BE2C (cell line): ENCODE measurements around the gene PPFIBP1. TPM values are rescaled to one million over a fixed set of nuclear protein-coding genes. Genes with fewer than 3 reads are reported as not detected.

Source experiments
- DNase-seq: peaks from one replicate; pipeline ENCODE4 v3.0.0-alpha.2; 2020
- H3K27me3 ChIP-seq: fragments of 250-450 bp; sonication (Bioruptor Pico); 2 replicates; pipeline ENCODE4 v1.5.1; 2020; ENCODE audit warnings: mild to moderate bottlenecking
- H3K36me3 ChIP-seq: fragments of 250-450 bp; sonication (Bioruptor Pico); 2 replicates; pipeline ENCODE4 v1.5.1; 2020; ENCODE audit warnings: mild to moderate bottlenecking
- H3K4me1 ChIP-seq: fragments of 250-450 bp; sonication (Bioruptor Pico); 2 replicates; pipeline ENCODE4 v1.5.1; 2020
- H3K4me3 ChIP-seq: 2 replicates; pipeline ENCODE4 v1.5.1; 2011; ENCODE audit warnings: low read depth, low read length
- H3K9me3 ChIP-seq: fragments of 250-450 bp; sonication (Bioruptor Pico); 2 replicates; pipeline ENCODE4 v1.5.1; 2020
- polyA plus RNA-seq: library from polyadenylated mRNA; unstranded; fragments of >200 nt; gene quantifications from one replicate; pipeline ENCODE4 v1.2.1, GENCODE V29; 2012; ENCODE audit warnings: low read depth, missing spikeins; ENCODE audit not compliant: insufficient read length, insufficient read depth
- TF ChIP-seq, protein P1 (sequence below): IDR thresholded peaks from 2 replicates; pipeline ENCODE4 v1.5.1; 2012; ENCODE audit warnings: mild to moderate bottlenecking, low read depth, low read length

PPFIBP1 gene
- polyA plus RNA-seq, result 18.4 TPM

DNA sequence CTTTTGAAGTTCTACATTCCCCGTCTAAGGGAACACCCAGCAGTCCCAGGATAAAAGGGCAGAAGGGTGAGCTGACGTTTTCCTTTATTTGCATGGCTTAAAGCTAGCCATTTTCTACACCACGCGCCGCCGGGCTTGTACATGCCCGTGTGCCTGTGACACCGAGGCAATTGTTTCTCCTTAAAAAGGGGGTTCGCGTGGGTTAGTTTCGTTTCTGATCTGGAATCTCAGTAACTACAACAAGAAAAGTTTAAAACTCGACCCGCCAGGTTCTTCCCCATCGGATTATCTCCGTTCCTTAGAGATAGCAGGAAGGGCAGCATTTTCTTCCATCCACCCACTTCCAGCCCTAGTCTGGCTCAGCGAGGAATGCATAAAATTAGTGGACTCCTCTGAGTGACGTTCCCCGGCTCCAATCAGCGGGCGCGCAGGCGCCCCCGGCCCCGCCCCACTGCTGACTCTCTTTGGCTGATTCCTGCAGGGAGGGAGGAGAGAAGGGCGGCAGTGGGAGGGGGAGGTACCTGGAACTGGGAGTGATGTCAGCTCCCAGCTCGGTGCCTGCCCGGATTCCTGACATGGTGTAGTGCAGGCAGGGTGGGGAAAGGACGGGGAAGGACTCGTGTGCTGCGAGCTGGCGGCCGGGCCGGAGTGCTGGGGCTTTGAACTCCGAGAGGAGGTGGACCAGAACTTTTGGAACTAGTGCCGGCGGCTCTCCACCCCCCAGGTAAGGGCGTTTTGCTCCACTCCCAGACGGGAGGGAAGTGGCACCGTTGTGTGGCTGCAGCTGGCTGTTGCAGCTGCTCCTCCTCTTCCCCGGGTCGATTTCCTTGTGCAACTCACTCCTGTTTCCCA, at the start of gene PPFIBP1:
TSS of gene PPFIBP1 (plus strand) at position 565 of the 852 bp plus-strand sequence. CDS start 109,191 bp downstream, outside the sequence.
- peak; percentile 98 for DNase-seq

DNA sequence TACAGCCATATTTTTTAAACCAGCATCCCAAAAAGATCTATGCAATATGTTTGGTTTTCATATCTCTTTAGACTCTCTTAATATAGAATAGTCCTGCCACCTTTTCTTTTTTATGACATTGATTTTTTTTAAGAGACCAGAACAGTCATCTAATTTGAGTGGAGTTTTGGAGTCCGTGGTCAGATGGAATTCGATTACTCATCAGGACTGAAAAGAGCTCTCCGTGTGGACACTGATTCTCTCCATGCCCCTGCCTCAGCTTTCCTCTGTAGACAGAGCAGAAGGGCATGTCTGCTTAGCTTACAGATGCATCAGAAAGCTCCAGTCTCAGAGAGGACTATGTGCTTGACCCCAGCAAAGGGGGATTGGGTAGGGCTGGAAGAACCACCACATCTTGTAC, 49.7 kb upstream of the PPFIBP1 start:
- H3K9me3 ChIP-seq, result peaks cover 4% of the 10 kb centered on the region; the same call in 1 of the 2 replicates
- H3K36me3 ChIP-seq, result no peaks in the 10 kb centered on the region
- DNase-seq, result no peak
- no peaks in the 10 kb centered on the region for H3K4me1 ChIP-seq
- H3K27me3 ChIP-seq, result no peaks in the 10 kb centered on the region
- TF ChIP-seq, protein P1, sequence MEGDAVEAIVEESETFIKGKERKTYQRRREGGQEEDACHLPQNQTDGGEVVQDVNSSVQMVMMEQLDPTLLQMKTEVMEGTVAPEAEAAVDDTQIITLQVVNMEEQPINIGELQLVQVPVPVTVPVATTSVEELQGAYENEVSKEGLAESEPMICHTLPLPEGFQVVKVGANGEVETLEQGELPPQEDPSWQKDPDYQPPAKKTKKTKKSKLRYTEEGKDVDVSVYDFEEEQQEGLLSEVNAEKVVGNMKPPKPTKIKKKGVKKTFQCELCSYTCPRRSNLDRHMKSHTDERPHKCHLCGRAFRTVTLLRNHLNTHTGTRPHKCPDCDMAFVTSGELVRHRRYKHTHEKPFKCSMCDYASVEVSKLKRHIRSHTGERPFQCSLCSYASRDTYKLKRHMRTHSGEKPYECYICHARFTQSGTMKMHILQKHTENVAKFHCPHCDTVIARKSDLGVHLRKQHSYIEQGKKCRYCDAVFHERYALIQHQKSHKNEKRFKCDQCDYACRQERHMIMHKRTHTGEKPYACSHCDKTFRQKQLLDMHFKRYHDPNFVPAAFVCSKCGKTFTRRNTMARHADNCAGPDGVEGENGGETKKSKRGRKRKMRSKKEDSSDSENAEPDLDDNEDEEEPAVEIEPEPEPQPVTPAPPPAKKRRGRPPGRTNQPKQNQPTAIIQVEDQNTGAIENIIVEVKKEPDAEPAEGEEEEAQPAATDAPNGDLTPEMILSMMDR, result no peak
- no peak overlapping the region for H3K4me3 ChIP-seq

More for the DNA sequence above, at the start of gene PPFIBP1:
- Histone ChIP-seq H3K9me3 (no peaks in the 10 kb centered on the region), H3K4me1 (peaks cover 23% of the 10 kb centered on the region), H3K36me3 (no peaks in the 10 kb centered on the region; the same call in 1 of the 2 replicates), H3K4me3 (peak within 1 kb of the TSS; percentile 83), H3K27me3 (no peaks in the 10 kb centered on the region)
- TF ChIP-seq, protein P1, result no peak; the same call in 1 of the 2 replicates

DNA sequence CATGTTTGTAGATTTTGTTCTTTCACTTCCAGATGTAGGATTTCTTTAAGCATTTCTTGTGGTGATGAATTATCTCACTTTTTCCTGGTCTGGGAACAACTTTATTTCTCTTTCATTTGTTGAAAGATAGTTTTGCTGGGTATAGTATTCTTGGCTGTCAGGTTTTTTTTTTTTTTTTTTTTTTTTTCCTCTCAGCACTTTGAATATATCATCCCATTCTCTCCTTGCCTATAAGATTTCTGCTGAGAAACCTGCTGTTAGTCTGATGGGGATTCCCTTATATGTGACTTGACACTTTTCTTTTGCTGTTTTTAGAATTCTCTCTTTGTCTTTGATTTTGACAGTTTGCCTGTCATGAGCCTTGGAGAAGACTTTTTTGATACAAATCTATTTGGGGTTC, 47.0 kb upstream of the PPFIBP1 start:
- Histone ChIP-seq H3K27me3 (no peaks in the 10 kb centered on the region), H3K9me3 (peaks cover 4% of the 10 kb centered on the region; the same call in 1 of the 2 replicates), H3K36me3 (no peaks in the 10 kb centered on the region), H3K4me1 (no peaks in the 10 kb centered on the region), H3K4me3 (no peak overlapping the region)
- TF ChIP-seq, protein P1, result no peak
- DNase-seq, result no peak

DNA sequence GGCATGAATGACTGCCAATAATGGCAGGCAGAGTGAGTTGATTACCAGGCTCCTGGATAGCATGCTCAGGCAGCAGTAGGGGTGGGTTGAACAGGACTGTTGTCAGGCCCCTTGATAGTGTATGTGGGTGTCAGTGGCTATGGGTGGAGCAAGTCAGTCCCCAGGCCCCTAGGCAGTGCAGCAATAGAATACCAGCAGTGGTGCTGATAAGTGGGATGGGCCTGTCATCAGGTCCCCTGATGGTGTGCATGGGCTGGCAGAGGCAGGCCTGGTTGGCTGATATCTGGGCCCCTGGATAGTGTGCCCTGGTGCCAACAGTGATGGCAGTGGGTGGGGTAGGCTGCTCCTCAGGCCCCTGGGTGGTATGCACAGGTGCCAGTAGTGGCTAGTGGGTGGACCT, 45.1 kb upstream of the PPFIBP1 start:
- Histone ChIP-seq H3K4me3 (no peak overlapping the region), H3K36me3 (no peaks in the 10 kb centered on the region), H3K4me1 (no peaks in the 10 kb centered on the region), H3K9me3 (peaks cover 4% of the 10 kb centered on the region; the same call in 1 of the 2 replicates), H3K27me3 (no peaks in the 10 kb centered on the region)
- no peak for DNase-seq
- TF ChIP-seq, protein P1, result no peak

DNA sequence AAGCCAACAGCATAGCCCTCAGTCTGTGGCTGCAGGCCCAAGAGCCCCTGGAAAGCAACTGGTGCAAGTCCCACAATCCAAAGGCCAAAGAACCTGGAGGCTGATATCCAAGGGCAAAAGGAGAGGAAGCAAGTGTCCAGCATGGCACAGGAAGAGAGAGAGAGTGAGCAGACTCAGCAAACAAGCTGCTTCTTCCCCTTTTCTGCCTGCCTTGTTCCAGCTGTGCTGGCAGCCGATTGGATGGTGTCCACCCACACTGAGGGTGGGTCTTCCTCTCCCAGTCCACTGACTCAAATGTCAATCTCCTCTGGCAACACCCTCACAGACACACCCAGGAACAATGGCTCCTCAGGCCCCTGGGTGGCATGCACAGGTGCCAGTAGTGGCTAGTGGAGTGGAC, 44.0 kb upstream of the PPFIBP1 start:
- TF ChIP-seq, protein P1, result no peak
- H3K27me3 ChIP-seq, result no peaks in the 10 kb centered on the region
- H3K9me3 ChIP-seq, result peaks cover 4% of the 10 kb centered on the region; the same call in 1 of the 2 replicates
- DNase-seq, result no peak
- H3K36me3 ChIP-seq, result no peaks in the 10 kb centered on the region
- H3K4me3 ChIP-seq, result no peak overlapping the region
- H3K4me1 ChIP-seq, result no peaks in the 10 kb centered on the region

DNA sequence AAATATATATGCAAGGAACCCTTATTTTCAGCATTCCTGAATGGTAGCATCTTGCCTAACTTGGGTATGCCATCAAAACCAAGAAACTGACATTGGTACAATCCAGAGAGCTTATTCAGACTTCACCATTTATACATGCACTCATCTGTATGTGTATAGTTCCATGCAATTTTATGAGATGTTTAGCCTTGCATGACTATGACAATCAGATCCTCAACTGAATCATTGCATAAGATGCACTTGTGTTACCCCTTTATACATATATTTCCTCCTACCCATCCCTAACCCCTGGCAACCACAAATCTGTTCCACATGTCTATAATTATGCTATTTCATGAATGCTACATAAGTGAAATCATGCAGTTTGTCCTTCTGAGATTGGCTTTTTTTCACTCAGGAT, 37.0 kb upstream of the PPFIBP1 start:
- Histone ChIP-seq H3K27me3 (no peaks in the 10 kb centered on the region), H3K9me3 (no peaks in the 10 kb centered on the region), H3K4me1 (no peaks in the 10 kb centered on the region), H3K4me3 (no peak overlapping the region), H3K36me3 (no peaks in the 10 kb centered on the region)
- TF ChIP-seq, protein P1, result no peak
- no peak for DNase-seq
